Activated naive CD8-positive, alpha-beta T cell treated with anti-CD3 and anti-CD28 coated beads, Interleukin-2, amount 50 U/mL, for 24 hours (primary cell): ENCODE results near the gene SRM.
"Not testable (repeated sequence)": the region's sequence is repeated elsewhere in the genome, so short reads cannot be mapped to it uniquely, and the experiment has no call there.

Experiments
- ATAC-seq: fragments of 150-1000 bp; cut with Tn5 transposase; one replicate; pipeline ENCODE4 v1.10.0; 2021
- DNase-seq: peaks from one replicate; pipeline ENCODE4 v3.0.0; 2021
- H3K27ac Mint-ChIP-seq: one replicate; pipeline ENCODE4 v1.8.0; 2021; ENCODE audit warnings: mild to moderate bottlenecking, mixed read lengths
- H3K27me3 Mint-ChIP-seq: one replicate; pipeline ENCODE4 v1.8.0; 2021; ENCODE audit warnings: mixed read lengths
- H3K36me3 Mint-ChIP-seq: one replicate; pipeline ENCODE4 v1.8.0; 2021; ENCODE audit warnings: low read depth, mixed read lengths
- H3K4me1 Mint-ChIP-seq: one replicate; pipeline ENCODE4 v1.8.0; 2021; ENCODE audit warnings: mixed read lengths
- H3K4me3 Mint-ChIP-seq: one replicate; pipeline ENCODE4 v1.8.0; 2021; ENCODE audit warnings: mild to moderate bottlenecking, moderate library complexity, mixed read lengths
- H3K9me3 Mint-ChIP-seq: one replicate; pipeline ENCODE4 v1.8.0; 2021; ENCODE audit warnings: mixed read lengths

Gene SRM

DNA sequence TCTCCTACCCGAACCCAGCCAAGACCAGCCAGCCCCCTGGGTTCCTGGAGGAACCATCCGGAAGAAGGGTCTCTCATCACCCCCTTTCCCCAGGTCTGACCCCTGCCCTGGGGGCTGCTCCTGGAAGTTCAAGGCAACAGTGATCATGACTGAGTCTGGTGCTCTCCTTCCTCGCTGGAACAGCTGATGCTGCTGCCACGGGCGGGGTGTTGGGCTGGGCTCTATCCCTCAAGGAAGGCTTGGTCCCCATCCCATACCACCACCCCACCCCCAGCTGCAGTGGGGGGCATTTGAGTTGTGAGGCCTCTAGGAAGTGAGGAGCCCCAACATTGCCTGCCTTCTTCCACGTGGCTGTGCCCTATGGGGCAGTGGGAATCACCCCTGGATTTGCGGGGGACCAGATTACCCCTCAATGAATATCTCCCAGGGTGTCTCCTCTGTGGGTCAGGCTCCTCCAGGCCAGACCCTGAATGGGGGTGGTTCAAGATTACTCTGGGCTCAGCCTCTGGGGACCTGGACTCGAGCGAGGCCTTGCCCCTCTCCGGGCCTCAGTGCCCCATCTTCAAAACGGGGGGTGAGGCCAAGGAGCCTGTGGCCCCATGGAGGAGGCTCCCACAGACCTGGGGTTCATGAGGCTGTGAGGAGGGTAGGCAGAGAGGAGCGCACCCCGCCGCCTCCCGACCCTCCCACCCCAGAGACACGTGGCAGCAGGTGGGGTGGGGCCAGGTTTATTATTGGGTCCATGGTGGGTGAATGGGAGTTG, 15.6 kb downstream of the SRM start:
- DNase-seq (no peak), ATAC-seq (no peak)
- no peaks in the 10 kb centered on the region for H3K27me3 Mint-ChIP-seq
- H3K9me3 Mint-ChIP-seq = no peaks in the 10 kb centered on the region
- no peaks in the 10 kb centered on the region for H3K4me1 Mint-ChIP-seq
- no peaks in the 10 kb centered on the region for H3K36me3 Mint-ChIP-seq
- H3K4me3 Mint-ChIP-seq = no peak overlapping the region
- H3K27ac Mint-ChIP-seq = no peak overlapping the region

DNA sequence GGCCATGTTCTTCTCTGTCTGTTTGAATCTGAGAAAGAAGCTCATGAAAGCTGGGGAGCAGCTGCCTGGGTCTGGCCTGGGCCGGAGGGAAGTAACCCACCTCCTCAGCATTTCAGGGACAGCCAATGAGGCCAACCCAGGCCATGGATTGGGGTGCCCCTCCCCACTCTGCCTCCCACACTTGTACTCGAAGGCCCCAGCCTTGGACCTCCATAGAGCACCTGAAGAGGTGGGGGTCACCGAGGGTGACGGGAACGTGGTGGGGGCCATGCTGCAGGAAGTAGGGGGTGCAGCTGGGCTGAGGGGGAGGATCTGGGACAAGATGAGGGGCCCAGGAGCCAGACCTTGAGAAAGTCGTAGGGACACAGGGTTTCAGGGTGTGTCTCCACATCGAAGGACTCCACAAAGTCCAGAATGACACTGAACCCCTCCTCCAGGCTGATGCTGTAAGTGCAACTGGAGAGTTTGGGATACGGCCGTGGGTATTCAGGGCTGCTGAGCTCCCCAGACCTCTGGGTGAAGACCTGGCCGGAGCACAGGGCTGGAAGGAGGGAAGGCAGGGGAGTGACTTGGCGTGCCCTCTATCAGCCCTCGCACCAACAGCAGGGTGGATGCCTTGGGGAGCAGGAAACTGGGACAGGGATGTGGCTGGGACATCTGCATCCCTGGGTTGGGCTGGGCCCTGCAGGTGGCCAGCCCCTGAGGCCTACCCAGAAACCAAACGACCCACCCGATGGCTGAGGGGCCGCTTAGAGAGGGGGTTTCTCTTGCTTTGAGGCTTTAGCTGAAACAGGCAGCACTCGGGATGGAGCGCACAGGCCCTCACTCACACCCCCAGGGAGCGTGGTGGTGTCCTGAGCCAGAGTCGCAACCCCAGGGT, 16.6 kb downstream of the SRM start:
- no peaks in the 10 kb centered on the region for H3K9me3 Mint-ChIP-seq
- H3K27me3 Mint-ChIP-seq = no peaks in the 10 kb centered on the region
- ATAC-seq = no peak

DNA sequence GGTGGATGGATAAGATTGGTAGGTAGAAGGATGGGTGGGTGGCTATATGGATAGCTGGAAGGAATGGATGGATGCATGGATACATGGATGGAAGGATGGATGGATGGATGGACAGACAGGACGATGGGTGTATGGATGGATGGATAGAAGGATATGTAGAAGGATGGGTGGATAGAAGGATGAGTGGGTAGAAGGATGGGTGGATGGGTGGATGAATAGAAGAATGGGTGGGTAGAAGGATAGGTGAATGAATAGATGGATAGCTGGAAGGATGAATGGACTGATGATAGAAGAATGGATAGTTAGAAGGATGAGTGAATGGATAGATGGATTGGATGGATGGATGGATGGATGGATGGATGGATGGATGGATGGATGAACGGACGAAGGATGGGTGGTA, 17.8 kb downstream of the SRM start:
- Mint-ChIP-seq H3K36me3 (no peaks in the 10 kb centered on the region), H3K27me3 (no peaks in the 10 kb centered on the region), H3K27ac (no peak overlapping the region), H3K4me3 (no peak overlapping the region), H3K9me3 (no peaks in the 10 kb centered on the region), H3K4me1 (peaks cover 6% of the 10 kb centered on the region)
- ATAC-seq (no peak), DNase-seq (no peak)

More for the DNA sequence above, 16.6 kb downstream of the SRM start:
- H3K36me3 Mint-ChIP-seq = no peaks in the 10 kb centered on the region
- no peak for DNase-seq
- H3K27ac Mint-ChIP-seq = no peak overlapping the region
- H3K4me3 Mint-ChIP-seq = no peak overlapping the region
- no peaks in the 10 kb centered on the region for H3K4me1 Mint-ChIP-seq

DNA sequence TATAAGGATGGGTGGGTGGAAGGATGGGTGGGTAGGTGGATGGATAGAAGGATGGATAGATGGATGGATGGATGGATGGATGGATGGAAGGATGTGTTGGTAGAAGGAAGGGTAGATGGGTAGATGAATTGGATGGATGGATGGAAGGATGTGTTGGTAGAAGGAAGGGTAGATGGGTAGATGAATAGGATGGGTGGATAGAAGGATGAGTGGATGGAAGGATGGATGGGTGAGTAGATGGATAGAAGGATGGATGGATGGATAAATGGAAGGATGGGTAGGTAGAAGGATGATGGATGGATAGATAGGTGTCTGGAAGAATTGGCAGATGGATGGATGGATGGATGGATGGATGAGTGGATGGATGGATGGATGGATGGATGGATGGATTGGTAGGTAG, 18.8 kb downstream of the SRM start:
- no peaks in the 10 kb centered on the region for H3K27me3 Mint-ChIP-seq
- DNase-seq = no peak
- H3K27ac Mint-ChIP-seq = no peak overlapping the region
- H3K4me1 Mint-ChIP-seq = peaks cover 6% of the 10 kb centered on the region
- H3K9me3 Mint-ChIP-seq = no peaks in the 10 kb centered on the region
- H3K4me3 Mint-ChIP-seq = no peak overlapping the region
- ATAC-seq = no peak
- no peaks in the 10 kb centered on the region for H3K36me3 Mint-ChIP-seq

DNA sequence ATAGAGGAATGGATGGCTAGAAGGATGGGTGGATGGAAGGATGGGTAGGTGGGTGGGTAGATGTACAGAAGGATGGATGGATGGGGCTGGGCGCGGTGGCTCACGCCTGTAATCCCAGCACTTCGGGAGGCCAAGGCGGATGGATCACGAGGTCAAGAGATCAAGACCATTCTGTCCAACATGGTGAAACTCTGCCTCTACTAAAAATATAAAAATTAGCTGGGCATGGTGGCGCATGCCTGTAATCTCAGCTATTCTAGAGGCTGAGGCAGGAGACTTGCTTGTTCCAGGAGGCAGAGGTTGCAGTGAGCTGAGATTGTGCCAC, 19.8 kb downstream of the SRM start:
- not testable (repeated sequence) for H3K36me3 Mint-ChIP-seq, H3K9me3 Mint-ChIP-seq, H3K4me3 Mint-ChIP-seq, ATAC-seq, H3K27me3 Mint-ChIP-seq, H3K27ac Mint-ChIP-seq, DNase-seq, H3K4me1 Mint-ChIP-seq

DNA sequence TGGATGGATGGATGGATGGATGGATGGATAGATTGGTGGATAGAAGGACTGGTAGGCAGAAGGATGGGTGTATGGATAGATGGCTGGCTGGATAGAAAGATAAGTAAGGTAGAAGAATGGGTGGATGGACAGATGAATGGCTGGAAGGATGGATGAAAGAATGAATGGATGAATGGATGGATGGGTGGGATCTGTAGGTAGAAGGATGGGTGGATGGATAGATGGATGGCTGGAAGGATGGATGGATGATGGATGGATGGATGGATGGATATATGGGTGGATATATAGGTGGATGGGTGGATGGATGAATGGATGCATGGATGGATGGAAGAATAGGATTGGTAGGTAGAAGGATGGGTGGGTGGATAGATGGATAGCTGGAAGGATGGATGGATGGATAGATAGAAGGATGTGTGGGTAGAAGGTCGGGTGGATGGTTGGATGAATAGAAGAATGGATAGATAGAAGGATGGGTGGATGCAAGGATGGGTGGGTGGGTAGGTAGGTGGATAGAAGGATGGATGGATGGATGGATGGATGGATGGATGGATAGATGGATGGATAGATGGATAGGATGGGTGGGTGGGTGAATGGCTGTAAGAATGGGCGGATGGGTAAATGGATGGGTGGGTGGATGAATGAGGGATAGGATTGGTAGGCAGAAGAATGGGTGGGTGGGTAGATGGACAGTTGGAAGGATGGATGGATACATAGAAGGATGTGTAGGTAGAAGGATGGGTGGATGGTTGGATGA, 20.3 kb downstream of the SRM start:
- H3K27me3 Mint-ChIP-seq = no peaks in the 10 kb centered on the region
- H3K4me3 Mint-ChIP-seq = no peak overlapping the region
- H3K36me3 Mint-ChIP-seq = no peaks in the 10 kb centered on the region
- ATAC-seq = no peak
- H3K27ac Mint-ChIP-seq = no peak overlapping the region
- H3K4me1 Mint-ChIP-seq = peaks cover 6% of the 10 kb centered on the region
- no peaks in the 10 kb centered on the region for H3K9me3 Mint-ChIP-seq
- no peak for DNase-seq

DNA sequence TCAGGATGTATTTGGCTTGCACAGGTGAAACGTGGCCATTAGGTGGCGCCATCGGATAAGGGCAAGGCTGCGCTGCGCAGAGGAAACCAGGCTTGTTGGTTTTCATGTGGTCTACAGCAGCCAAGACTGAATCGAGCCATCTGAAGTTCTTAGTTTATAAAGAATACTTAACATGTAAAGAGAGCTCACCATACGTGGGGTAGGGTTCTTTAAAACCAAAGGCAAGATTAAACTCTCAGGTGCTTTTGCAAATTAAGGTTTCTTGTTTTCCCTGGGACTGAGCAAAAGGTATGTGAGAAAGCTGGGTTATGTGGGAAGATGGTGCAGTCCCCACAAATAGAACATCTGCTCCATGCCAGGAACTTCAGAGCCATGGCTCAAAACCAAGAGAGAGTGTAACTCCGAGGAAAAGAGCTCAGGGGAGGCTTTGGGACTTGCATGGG, 22.1 kb downstream of the SRM start:
- DNase-seq = peak; percentile 90
- H3K4me3 Mint-ChIP-seq = no peak overlapping the region
- no peaks in the 10 kb centered on the region for H3K27me3 Mint-ChIP-seq
- peaks cover 6% of the 10 kb centered on the region for H3K4me1 Mint-ChIP-seq
- H3K27ac Mint-ChIP-seq = no peak overlapping the region
- H3K9me3 Mint-ChIP-seq = no peaks in the 10 kb centered on the region
- ATAC-seq = peak; percentile 92
- no peaks in the 10 kb centered on the region for H3K36me3 Mint-ChIP-seq

DNA sequence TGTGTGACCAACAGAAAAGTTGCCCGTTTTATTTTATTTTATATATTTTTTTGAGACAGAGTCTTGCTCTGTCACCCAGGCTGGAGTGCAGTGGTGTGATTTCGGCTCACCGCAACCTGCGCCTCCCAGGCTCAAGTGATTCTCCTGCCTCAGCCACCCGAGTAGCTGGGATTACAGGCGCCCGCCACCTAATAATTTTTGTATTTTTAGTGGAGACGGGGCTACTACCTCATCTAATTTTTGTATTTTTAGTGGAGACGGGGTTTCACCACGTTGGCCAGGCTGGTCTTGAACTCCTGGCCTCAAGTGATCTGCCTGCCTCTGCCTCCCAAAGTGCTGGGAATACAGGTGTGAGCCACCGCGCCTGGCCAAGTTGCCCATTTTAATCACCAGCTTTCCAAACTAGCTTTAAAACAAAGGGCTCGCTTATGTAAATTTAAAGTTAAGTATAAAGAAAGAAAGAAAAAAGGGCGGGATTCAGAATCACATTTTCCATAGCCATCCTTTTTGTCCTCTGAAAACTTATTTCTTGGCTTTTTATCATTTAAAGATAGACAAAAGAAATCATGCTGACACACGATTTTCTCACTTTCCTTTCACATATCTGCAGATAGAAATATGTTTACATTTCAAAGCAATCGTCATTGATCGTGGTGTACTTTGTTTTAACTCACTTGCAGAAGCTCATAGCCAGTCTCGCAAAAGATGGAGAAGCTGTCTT, 22.6 kb downstream of the SRM start:
- not testable (repeated sequence) for ATAC-seq, H3K9me3 Mint-ChIP-seq, H3K27me3 Mint-ChIP-seq, DNase-seq, H3K36me3 Mint-ChIP-seq, H3K27ac Mint-ChIP-seq, H3K4me3 Mint-ChIP-seq, H3K4me1 Mint-ChIP-seq

DNA sequence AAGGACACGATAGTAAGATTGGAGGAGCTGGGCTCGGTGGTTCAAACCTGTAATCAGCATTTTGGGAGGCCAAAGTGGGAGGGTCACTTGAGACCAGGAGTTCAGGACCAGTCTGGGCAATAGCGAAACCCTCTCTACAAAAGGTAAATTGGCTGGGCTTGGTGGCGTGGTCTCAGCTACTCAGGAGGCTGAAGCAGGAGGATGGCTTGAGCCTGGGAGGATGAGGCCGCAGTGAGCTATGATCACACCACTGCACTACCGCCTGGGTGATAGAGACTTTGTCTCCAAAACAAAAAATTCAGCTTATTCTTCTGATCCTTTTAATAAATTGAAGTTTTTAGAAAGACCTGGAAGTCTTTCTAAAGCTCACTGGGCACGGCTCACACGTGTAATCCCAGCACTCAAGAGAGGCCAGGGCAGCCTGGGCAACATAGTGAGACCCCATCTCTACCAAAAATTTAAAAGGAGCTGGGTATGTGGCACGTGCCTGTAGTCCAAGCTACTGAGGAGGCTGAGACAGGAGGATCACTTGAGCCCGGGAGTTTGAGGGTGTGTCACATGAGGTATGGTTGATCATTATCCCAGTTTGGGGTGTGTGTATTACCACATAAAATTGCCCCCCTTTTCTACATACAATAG, 28.1 kb downstream of the SRM start:
- DNase-seq = no peak
- Mint-ChIP-seq H3K4me1 (no peaks in the 10 kb centered on the region), H3K4me3 (no peak overlapping the region), H3K27me3 (no peaks in the 10 kb centered on the region), H3K36me3 (peaks cover 10% of the 10 kb centered on the region), H3K27ac (no peak overlapping the region), H3K9me3 (no peaks in the 10 kb centered on the region)
- ATAC-seq = no peak

DNA sequence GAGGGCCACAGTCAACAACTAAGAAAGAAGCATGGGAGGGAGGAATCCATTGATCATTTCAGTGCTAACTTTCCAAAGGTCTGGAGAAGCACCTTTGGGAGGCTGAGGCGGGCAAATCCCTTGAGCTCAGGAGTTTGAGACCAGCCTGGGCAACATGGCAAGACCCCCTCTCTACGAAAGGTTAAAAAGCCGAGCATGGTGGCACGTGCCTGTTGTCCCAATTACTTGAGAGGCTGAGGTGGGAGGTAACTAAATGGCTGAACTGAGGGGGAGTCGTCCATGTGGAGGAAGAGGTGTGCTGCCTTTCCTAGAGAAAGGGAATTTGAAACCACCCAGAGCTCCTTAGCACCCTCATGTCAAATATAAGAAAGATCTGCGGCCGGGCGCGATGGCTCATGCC, 29.0 kb downstream of the SRM start:
- ATAC-seq (no peak), DNase-seq (no peak)
- H3K36me3 Mint-ChIP-seq = peaks cover 19% of the 10 kb centered on the region
- H3K27ac Mint-ChIP-seq = no peak overlapping the region
- H3K9me3 Mint-ChIP-seq = no peaks in the 10 kb centered on the region
- peaks cover 4% of the 10 kb centered on the region for H3K4me1 Mint-ChIP-seq
- no peak overlapping the region for H3K4me3 Mint-ChIP-seq
- H3K27me3 Mint-ChIP-seq = no peaks in the 10 kb centered on the region

DNA sequence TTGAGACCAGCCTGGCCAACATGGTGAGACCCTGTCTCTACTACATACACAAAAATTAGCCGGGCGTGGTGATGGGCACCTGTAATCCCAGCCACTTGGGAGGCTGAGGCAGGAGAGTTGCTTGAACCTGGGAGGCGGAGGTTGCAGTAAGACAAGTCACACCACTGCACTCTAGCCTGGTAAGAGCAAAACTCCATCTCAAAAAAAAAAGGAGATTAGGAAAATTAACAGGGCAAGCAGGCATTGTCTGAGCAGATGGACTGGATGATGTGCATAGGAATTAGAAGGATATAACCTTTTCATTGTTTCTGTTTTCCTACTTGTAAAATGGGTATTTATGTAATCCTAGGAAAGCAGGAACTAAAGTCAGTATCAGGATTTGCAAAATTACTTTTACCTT, 31.8 kb downstream of the SRM start:
- no peak overlapping the region for H3K4me3 Mint-ChIP-seq
- H3K27ac Mint-ChIP-seq = no peak overlapping the region
- no peaks in the 10 kb centered on the region for H3K27me3 Mint-ChIP-seq
- no peak for ATAC-seq
- peaks cover 17% of the 10 kb centered on the region for H3K4me1 Mint-ChIP-seq
- peaks cover 45% of the 10 kb centered on the region for H3K36me3 Mint-ChIP-seq
- DNase-seq = no peak
- H3K9me3 Mint-ChIP-seq = no peaks in the 10 kb centered on the region

DNA sequence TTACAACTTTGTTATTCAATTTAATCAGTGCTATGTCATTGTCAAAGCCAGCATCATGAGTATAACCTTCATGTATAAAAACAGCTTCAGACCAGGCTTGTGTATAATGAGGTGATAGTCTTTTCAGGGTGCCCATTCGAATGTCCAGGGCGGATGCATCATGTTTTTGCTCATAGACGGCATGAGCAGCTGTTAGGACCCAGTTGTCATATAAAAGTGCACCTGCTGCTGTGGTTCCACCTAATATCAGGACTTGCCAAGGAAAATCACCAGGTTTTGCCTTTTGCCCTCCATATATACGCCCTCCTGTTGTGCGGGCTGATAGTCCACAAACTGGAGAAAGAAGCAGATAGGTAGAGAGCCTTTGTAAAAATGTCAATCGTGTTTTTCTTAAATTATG, 32.5 kb downstream of the SRM start:
- no peak overlapping the region for H3K4me3 Mint-ChIP-seq
- no peaks in the 10 kb centered on the region for H3K27me3 Mint-ChIP-seq
- DNase-seq = no peak
- H3K4me1 Mint-ChIP-seq = peaks cover 17% of the 10 kb centered on the region
- no peaks in the 10 kb centered on the region for H3K9me3 Mint-ChIP-seq
- no peak for ATAC-seq
- peaks cover 51% of the 10 kb centered on the region for H3K36me3 Mint-ChIP-seq
- H3K27ac Mint-ChIP-seq = peak overlapping the region; percentile 50

DNA sequence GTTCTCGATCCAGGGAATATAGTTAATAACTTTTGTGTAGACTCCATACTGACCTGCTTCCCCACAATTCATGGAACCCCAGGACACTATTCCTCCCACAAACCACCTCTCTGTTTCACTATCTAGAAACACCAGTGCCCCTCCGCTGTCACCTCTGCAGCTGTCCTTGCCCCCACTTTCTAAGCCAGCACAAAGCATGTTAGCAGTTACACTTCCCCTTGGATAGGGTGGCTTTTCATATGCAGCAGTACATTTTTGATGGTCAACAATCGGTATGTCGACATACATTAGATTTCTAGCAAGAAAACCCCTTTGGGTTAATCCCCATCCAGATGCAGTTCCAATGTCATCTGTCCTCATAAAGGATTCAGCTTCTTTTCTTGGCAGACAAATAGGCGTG, 32.9 kb downstream of the SRM start:
- Mint-ChIP-seq H3K27me3 (no peaks in the 10 kb centered on the region), H3K4me3 (no peak overlapping the region), H3K36me3 (peaks cover 55% of the 10 kb centered on the region), H3K27ac (peak overlapping the region; percentile 50), H3K9me3 (no peaks in the 10 kb centered on the region), H3K4me1 (peaks cover 17% of the 10 kb centered on the region)
- no peak for ATAC-seq
- DNase-seq = no peak

DNA sequence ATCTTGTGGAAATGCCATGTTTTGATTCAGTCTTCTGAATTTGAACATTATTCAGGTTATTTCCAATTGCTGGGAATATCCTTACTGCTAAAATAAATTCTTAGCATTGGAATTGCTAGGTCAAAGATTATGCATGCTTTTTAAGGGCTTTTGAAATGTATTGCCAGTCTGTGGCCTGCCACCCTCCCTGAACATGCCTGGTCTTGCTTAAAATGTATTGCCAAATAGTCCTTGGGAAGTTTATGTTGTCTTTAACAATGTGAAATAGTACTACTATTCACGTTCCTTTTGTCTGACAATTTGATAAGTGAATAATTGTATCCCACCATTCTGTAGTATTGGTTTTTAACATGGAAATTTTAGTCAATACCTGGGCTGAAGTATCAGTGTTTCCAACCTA, 33.8 kb downstream of the SRM start:
- peaks cover 17% of the 10 kb centered on the region for H3K4me1 Mint-ChIP-seq
- no peaks in the 10 kb centered on the region for H3K9me3 Mint-ChIP-seq
- ATAC-seq (no peak), DNase-seq (no peak)
- H3K27ac Mint-ChIP-seq = peak overlapping the region; percentile 22
- H3K27me3 Mint-ChIP-seq = no peaks in the 10 kb centered on the region
- no peak overlapping the region for H3K4me3 Mint-ChIP-seq
- peaks cover 63% of the 10 kb centered on the region for H3K36me3 Mint-ChIP-seq
